ENCODE measurements around the gene TBXAS1. TPM values are rescaled to one million over a fixed set of nuclear protein-coding genes. Genes with fewer than 3 reads are reported as not detected.

TBXAS1 gene
- total RNA-seq, 1 donor from 2014 or later, result not detected

GRCh38 chr7:139822855-139823254, 6.2 kb upstream of the TBXAS1 start:
- no peak overlapping the region for H3K4me3 Mint-ChIP-seq (ENCODE audit: unreplicated experiment)
- H3K27ac Mint-ChIP-seq (ENCODE audit: unreplicated experiment), result no peak overlapping the region
- no peak for TF ChIP-seq CTCF (IDR thresholded peaks at IDR 0.05; ENCODE audit: partially characterized antibody, unreplicated experiment)
- H3K9me3 Mint-ChIP-seq (ENCODE audit: unreplicated experiment), result no peaks in the 10 kb centered on the region
- no peaks in the 10 kb centered on the region for H3K4me1 Mint-ChIP-seq (ENCODE audit: low read depth, unreplicated experiment)
- no peaks in the 10 kb centered on the region for H3K36me3 Mint-ChIP-seq (ENCODE audit: unreplicated experiment)
- DNase-seq, result no peak
- H3K27me3 Mint-ChIP-seq (ENCODE audit: unreplicated experiment), result peaks cover 4% of the 10 kb centered on the region

- no peak for TF ChIP-seq CTCF (IDR thresholded peaks at IDR 0.05; ENCODE audit: partially characterized antibody, unreplicated experiment)
- Mint-ChIP-seq H3K4me1 (ENCODE audit: low read depth, unreplicated experiment) (no peaks in the 10 kb centered on the region), H3K27ac (ENCODE audit: unreplicated experiment) (no peak overlapping the region), H3K4me3 (ENCODE audit: unreplicated experiment) (no peak overlapping the region), H3K36me3 (ENCODE audit: unreplicated experiment) (no peaks in the 10 kb centered on the region), H3K27me3 (ENCODE audit: unreplicated experiment) (peaks cover 4% of the 10 kb centered on the region), H3K9me3 (ENCODE audit: unreplicated experiment) (no peaks in the 10 kb centered on the region)
- DNase-seq, result no peak
Measured at GRCh38 chr7:139823959-139824521, 5.0 kb upstream of the TBXAS1 start.

- Mint-ChIP-seq H3K4me3 (ENCODE audit: unreplicated experiment) (no peak overlapping the region), H3K9me3 (ENCODE audit: unreplicated experiment) (no peaks in the 10 kb centered on the region), H3K27me3 (ENCODE audit: unreplicated experiment) (peaks cover 4% of the 10 kb centered on the region), H3K36me3 (ENCODE audit: unreplicated experiment) (no peaks in the 10 kb centered on the region), H3K4me1 (ENCODE audit: low read depth, unreplicated experiment) (peaks cover 2% of the 10 kb centered on the region), H3K27ac (ENCODE audit: unreplicated experiment) (no peak overlapping the region)
- no peak for DNase-seq
- TF ChIP-seq CTCF (IDR thresholded peaks at IDR 0.05; ENCODE audit: partially characterized antibody, unreplicated experiment), result no peak
Measured at GRCh38 chr7:139825666-139826290, 3.3 kb upstream of the TBXAS1 start.

- DNase-seq, result no peak
- H3K9me3 Mint-ChIP-seq (ENCODE audit: unreplicated experiment), result no peaks in the 10 kb centered on the region
- H3K27me3 Mint-ChIP-seq (ENCODE audit: unreplicated experiment), result peaks cover 4% of the 10 kb centered on the region
- no peaks in the 10 kb centered on the region for H3K36me3 Mint-ChIP-seq (ENCODE audit: unreplicated experiment)
- no peak for TF ChIP-seq CTCF (IDR thresholded peaks at IDR 0.05; ENCODE audit: partially characterized antibody, unreplicated experiment)
- no peak overlapping the region for H3K27ac Mint-ChIP-seq (ENCODE audit: unreplicated experiment)
- peaks cover 2% of the 10 kb centered on the region for H3K4me1 Mint-ChIP-seq (ENCODE audit: low read depth, unreplicated experiment)
- no peak overlapping the region for H3K4me3 Mint-ChIP-seq (ENCODE audit: unreplicated experiment)
Measured at GRCh38 chr7:139827042-139827441, 2.0 kb upstream of the TBXAS1 start.

- Mint-ChIP-seq H3K9me3 (ENCODE audit: unreplicated experiment) (no peaks in the 10 kb centered on the region), H3K27ac (ENCODE audit: unreplicated experiment) (no peak overlapping the region), H3K36me3 (ENCODE audit: unreplicated experiment) (peaks cover 4% of the 10 kb centered on the region), H3K27me3 (ENCODE audit: unreplicated experiment) (peaks cover 4% of the 10 kb centered on the region), H3K4me3 (ENCODE audit: unreplicated experiment) (no peak overlapping the region), H3K4me1 (ENCODE audit: low read depth, unreplicated experiment) (peaks cover 2% of the 10 kb centered on the region)
- no peak for TF ChIP-seq CTCF (IDR thresholded peaks at IDR 0.05; ENCODE audit: partially characterized antibody, unreplicated experiment)
- DNase-seq, result no peak
Measured at GRCh38 chr7:139828446-139828845, 618 bp upstream of the TBXAS1 start.

All from glutamatergic neuron (in vitro differentiated cells).